Activated CD8-positive, alpha-beta memory T cell treated with anti-CD3 and anti-CD28 coated beads for 1 hour (primary cell): ENCODE data around the gene HDAC1.

Experiments
- DNase-seq, 2 donors: peaks; one replicate each; pipeline ENCODE4 v3.0.0-alpha.2; 2020; ENCODE audit warnings: low read depth in 1 of 2; ENCODE audit errors: extremely low read depth in 1 of 2

Gene HDAC1

GRCh38 chr1:32364836-32365235 lies 73.0 kb downstream of the HDAC1 start:
- no peak for DNase-seq

DNA sequence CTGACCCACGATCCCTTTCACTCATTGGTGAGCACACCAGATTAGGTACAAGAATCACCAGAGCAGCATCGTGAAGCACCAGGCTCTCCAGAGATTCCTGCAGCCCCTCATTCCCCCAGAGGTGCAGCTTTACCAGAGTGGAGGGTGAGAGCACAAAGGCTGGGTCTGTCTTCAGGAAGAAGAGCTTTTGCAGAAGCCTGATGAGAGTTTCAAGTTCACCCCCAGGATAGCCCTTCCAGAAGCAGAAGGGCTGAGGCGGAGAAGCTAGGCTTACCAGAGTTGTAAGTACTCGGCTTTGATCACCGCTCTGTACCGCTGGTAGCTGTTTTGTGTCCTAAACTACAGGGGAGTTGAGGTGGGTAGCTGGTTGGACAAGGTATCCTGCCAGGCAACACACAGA lies 73.6 kb downstream of the HDAC1 start:
- DNase-seq = no peak

GRCh38 chr1:32367912-32368635 lies 76.2 kb downstream of the HDAC1 start:
- DNase-seq = no peak

- DNase-seq = no peak
Measured at GRCh38 chr1:32372149-32372756, 80.4 kb downstream of the HDAC1 start.

- DNase-seq = no peak
Measured at GRCh38 chr1:32373996-32374592, 82.2 kb downstream of the HDAC1 start.

DNA sequence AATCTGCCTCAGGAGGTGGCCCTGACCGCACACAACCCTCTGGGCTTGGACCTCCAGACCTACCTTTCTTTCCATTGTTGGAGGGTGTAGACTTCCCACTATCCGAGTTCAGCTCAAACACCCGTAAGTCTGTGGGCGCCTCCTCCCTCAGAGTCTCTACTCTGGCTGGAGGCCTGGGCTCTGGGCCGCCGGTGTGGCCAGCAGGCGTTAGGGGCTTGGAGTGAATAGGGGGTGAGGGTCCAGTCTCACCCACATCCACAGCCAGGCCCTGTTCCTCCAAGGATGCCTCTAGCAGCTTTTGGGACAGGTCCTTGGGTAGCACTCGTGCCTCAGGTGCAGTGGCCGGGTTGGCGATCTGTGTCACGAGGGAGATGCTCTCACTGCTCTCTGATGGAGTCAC lies 84.3 kb downstream of the HDAC1 start:
- no peak for DNase-seq

- DNase-seq = no peak
Measured at GRCh38 chr1:32377541-32378220, 85.8 kb downstream of the HDAC1 start.

DNA sequence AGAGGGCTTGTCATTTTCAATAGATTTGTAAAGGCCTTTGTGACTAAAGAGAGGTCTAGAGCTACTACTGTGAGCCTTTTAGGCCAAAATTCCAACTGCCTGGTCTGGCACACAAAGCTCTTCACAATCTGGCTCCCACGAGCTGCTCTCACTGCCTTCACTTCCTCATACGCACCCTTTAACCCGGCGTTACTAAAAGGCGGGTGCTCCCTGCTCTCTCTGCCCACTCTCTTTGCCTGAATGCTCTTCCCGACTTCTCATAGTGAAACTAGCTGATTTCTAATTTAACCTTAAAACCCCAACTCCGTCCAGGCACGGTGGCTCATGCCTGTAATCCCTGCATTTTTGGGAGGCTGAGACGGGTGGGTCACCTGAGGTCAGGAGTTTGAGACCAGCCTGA lies 88.2 kb downstream of the HDAC1 start:
- no peak for DNase-seq
